Activated T-cell treated with anti-CD3 and anti-CD28 coated beads for 4 hours (primary cell): ENCODE data around the gene TEX51.

Experiments used
- DNase-seq: peaks from one replicate; pipeline ENCODE4 v3.0.0-alpha.2; 2020

TEX51 gene

DNA sequence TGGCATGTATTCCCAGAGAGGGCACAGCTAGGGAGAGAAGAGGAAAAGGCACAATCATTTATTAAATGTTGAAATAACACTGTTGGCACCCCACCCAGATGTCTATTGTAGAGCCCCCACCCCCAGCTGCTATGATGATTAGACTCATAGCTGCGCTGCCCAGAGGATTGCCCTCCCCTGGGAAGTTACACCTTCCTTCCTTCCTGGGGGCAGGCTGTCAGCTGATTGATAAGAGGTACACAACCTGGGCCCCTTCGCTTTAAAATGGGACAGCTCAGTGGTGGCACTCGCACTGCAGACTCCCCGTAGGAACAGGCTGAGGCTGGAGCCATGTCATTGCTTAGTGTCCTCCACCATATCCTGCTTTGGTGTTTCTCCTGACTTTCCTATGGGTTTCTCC, 18.1 kb downstream of the TEX51 start:
- no peak for DNase-seq

DNA sequence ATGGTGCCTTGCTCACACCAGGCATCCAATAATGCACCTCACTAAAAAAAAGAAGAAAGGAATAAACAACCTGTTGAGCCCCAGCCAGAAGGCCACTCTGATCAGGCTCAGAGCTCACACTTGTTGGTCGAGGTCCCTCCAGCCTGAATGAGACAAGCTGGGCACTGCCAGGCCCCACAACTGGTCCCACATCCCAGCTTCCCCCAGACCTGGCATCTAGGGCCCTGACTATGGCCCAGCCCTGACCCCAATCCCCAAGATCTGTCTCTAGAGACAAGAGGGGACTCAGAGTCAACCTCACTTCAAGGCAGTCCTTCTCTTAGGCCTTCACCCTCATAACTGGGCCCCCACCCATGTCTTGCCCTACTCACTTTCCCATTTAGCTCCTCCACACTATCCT, 22.4 kb downstream of the TEX51 start:
- no peak for DNase-seq

DNA sequence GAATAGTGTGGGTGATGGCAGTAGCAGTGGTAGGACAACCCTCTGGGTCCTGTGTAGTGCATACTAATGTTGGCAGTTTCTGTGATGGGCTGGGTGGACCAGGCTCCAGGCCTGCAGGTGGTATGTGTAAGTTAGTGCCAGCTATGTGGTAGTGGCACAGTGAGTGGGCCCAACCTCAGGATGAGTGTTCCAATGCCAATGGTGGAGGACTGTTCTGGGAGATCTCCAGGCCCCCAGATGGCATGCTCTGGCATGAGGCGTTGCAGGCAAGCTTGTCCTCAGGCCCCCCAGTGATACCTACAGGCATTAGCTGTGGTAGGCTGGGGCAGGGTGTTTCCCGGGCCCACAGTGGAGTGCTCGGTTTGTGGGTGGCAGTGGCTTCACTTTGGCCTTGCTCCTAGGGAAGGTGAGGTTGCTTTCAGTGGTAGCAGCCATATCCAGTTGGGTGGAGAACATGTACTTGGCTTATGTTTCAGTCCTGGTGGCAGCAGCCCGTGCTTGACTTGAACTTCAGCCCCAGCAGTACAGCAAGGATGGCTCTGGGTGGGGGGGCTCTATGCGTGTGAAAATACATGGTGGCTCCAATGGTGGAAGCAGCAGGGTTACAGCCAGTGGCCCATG, 32.4 kb downstream of the TEX51 start:
- DNase-seq = no peak

DNA sequence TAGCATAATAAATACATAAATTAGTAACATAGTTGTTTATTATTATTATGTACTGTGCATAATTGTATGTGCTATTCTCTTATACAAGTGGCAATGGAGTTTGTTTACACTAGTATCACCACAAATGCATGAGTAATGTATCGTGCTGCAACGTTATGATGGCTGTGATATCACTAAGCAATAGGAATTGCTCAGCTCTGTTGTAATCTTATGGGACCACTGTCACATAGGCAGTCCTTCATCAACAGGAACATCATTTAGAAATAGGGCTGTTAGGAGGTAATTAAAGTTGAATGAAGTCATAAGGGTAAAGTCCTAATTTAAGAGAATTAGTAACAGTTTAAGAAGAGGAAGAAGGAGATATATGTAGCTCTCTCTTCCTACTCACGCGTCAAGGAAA, 33.8 kb downstream of the TEX51 start:
- DNase-seq = no peak

DNA sequence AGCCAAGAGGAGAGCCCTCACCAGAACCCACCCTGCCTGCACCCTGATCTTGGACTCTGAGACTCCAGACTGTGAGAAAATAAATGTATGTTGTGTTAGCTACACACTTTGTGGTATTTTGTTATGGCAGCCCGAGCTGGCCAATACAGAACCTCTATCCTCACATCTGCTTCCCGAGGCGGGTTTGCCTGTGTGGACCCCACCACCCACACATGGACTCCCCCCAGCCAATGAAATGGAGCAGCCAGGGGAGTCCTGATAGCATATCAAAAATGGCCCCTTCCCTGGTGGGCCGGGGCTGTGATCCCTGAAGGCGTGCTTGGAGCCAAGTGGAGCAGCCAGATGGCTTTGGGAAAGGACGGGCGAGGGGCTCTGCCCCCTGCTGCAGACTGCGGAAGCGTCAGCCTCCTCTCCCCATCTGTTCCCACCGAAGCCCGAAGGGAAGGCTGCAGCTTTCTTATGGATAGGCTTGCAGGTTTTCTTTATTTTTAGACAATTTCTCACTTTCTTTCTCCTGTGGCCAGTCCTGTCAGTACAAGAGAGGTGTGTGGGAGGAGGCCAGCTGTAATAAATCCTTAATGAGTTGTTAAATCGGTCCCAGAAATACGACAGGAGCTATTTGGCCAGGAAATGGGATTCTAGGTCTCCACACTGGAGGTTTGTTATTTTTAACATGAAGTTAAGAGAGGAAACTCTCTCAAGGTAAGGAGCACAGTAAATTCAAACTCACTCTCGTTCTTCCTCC, 34.4 kb downstream of the TEX51 start:
- no peak for DNase-seq

DNA sequence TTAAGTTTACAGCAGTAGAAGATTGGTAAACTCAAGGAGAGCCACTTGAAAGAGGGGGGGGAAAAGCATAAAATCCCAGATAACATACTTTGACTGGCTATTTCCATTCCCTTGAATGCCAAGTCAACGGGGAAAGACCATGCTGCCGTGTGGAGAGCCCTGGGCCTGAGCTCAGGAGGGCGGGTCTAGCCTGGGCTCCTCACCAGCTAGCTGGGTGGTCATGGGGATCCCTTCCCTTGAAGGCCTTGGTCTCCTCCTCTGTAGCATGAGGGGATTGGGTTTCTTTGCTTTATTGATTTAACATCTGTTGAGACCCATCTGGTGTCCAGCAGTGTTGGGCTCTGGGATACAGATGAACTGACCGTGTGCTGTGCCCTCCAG, 35.0 kb downstream of the TEX51 start:
- no peak for DNase-seq

DNA sequence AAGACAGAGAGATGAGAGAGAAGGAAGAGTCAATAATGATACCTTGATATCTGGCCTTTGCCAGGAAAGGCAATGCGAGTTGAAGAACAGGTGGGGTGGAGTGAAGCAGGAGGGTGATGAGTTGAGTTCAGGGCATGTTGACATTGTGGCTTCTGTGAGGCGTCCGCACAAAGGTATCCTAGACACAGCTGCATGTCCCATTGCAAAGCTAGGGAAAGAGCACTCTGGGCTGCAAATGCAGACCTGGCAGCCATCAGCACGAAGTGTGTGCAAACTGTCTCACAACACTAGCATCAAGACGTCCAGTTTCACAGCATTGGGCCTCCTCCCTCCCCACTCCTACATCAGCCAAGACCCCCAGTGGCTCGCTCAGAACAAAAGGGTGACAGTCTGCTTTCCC, 36.1 kb downstream of the TEX51 start:
- no peak for DNase-seq

DNA sequence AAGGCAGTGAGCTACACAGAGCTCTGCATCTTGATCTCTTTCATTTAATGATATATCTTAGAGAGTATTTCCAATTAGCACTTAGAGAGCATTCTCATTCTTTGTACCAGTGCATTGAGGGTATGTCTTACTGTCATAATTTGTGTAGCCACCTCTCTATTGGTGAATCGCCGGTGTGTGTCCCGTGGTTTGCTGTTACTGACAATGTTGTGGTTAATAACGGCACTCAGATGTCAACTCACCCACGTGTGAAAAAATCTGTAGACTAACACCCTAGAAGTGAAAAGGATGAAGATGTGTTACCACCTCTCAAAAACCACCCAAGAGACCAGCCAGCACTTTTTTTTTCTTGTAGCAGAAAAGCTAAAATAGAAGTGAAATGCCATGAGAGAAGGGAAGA, 37.1 kb downstream of the TEX51 start:
- no peak for DNase-seq

DNA sequence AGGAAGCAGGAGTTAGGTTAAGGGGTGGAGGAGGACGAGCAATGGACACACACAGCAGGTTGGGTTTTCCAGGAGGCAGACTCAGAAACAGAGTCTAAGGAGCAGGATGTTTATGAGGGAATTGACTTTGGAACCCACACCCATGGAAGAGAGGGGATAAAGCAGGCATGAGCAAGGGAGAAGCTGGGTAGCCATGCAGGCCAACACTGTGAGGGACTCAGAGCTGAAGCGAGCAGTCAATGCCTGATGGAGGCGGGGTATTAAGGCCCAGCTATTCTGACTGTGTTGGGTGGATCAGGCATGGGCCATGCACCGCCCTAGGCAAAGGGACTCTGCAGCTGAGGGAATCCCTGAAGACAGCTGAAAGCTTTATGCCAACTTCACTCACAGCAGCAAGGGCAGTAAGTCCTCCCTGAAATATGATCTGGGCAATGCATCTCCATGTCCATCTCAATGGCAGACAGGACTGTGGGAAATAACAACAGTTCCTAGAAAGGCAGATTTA, 37.6 kb downstream of the TEX51 start:
- DNase-seq = no peak

DNA sequence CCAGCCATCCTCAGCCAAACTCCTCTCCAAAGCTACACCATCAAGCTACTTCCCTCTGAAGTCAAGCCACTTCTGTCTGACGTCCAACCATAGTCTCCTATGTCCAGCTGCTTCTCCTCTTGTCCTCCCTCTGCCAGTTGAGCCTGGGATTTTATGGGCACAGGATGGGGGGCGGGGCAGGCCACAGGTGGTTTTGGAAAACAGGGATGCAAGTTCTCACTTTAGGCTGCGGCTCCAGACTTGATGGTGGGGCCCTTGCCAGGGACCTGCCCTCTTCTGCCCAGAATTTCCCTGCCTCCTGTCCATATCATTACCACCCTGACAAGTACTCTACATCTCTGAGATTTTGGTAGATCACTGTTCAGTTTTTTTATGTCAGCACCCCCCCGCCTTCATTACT, 41.6 kb downstream of the TEX51 start:
- no peak for DNase-seq

DNA sequence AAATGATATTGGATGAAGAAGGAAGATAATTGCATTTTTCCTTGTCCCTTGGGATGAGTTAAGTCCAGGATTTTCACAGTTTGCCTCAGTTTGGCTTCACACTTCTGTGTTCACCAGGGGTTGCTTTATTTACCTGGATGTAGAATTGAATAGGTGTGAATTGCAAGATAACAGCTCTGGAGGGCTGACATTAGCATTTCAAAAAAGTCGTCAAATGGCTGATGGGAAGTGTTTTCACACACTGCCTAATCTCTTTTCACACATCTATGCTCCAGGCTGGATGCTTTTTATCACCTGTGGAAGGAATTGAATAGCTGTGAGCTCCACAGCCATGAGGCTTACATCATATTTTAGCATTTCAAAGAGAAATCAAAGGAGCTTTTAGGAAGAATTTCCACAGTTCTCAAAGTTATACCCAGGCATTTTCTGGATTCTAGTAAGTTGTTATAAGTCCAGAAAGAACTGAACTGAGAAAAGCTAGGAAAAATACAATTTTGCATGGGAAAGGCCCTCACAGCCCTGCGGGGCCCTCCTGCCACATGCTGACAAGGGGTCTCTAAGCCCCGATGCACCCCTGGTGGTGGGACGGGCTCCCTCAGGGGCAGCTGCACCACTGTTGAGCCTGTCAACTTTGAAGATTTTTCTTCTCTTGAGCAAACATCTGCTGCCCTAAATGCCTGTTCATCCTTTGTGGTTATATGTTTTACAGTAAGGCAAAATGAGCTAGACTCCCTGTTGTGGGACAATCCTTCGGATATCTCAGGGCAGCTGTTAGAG, 43.9 kb downstream of the TEX51 start:
- no peak for DNase-seq

DNA sequence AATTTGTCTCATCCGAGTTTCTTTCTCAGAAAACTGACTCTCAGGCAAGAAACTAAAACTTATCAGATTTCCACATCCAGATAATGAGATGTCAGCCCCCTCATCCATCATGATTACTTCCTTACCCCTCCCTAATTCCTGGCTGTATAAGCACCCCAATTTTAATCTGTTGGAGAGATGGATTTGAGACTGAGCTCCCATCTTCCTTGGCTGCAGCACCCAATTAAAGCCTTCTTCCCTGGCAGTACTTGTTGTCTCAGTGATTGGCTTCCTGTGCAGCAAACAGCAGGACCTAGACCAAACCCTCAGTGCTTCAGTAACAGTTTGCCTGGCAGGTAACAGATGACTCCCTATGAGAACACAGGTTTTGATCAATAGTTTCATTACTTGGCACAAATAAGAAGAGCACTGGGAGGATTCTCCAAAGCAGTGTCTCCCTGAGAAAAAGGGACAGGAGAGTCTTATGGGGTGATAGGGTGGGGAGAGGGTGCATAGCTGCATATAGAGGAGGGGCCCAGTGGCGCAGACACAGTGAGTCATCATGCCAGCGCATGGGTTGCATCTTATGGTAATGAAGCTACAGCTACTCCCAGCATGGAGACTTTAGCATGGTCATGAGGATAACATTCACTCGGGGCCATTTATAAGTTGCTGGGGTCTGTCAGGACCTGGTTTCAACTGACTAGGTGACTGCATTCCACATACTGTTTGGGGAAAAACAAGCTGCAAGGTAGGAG, 45.1 kb downstream of the TEX51 start:
- DNase-seq = no peak

DNA sequence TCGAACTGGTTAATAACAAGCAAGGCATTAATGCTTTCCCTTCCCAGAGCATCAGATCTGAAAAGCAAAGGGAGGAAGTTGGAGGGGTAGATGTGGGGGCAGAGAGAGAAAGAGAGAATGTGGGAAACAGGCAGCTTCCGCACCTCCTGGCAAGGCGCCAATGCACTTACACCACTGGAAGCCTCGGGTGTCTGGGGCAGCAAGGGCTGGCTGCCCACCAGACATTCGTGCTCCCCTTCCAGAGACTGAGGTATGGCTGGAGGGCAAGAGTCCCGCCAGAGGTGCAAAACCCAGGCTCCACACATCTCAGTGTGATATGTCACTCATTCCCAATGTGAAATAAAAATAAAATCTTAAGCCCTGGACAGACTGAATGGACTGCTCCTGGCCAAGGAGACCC, 46.4 kb downstream of the TEX51 start:
- no peak for DNase-seq

DNA sequence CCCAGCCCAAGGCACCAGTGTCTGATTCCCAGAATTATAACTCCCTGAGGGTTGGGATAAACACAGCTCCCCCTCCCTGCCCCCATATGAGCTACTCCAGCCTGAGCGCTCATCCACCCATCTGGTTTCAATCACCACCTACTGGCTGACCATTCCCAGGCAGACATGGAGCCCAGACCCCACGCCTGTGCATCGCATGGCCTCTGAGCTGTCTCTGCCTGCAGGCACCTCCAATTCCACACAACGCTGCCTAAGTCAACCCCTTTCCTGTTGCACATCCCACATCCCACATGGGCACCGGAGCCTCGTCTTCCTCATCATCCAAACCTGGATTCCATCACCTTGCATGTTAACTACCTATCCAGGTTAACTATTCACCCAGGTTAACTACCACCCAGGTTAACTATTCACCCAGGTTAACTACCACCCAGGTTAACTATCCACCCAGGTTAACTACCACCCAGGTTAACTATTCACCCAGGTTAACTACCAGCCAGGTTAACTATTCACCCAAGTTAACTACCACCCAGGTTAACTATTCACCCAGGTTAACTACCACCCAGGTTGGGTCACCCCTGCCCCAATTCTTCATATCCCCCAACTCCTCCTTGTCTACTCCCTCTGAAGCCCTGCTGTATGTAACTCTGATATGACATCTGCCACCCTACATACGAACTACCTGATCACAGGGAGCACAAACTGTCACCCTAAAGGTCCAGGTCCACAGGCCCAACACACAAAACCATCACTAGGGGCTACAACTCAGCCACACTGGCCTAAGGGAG, 47.8 kb downstream of the TEX51 start:
- DNase-seq = no peak

DNA sequence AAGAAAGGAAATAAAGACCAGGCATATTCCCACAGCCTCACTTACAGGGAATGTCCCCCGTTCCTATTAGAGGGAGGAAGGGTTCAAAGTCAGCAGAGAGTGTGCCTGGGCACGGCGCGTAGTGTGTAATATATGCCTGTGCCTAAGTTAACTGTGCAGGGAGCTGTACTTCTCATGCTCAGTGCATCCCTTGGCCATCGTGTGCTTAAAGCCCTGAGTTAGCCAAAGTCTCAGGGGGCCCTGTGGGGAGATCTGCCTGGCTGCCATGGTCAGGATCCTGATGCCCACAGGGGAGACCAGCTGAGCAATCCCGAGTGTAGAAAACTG, 48.4 kb downstream of the TEX51 start:
- no peak for DNase-seq

DNA sequence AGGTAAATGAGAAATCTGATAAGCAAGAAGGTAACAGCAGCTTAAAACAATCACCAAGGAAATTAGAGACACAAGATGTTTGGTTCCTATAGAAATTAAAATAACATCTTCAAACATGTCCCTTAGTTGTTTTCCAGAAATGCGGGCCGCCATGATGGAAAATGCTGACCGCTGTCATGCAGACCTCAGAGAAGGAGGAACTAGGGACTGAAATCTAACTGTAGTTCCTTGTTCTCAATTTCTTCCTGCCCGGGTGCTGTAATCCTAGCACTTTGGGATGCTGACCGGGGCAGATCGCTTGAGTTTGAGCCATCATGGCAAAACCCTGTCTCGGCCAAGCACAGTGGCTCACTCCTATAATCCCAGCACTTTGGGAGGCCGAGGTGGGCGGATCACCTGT, 51.1 kb downstream of the TEX51 start:
- no peak for DNase-seq

DNA sequence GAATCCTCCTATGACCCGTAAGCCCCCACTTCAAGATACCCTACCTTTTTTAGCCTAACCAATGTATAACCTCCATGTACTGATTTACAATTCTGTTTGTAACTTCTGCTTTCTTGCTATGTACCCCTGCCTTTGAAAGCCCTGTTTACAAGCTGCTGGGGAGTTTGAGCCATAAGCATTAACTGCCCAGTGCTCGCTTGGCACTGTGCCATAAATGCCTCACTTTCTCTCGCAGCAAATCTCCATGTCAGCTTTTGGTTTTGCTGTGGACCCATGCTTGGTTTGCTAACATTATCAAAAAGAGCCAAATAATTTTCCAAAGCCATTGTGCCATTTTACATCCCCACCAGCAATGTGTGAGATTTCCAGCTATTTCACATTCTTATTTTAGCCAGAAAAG, 51.8 kb downstream of the TEX51 start:
- no peak for DNase-seq
